ENCODE data around the gene KRTAP10-3.

KRTAP10-3 gene

GRCh38 chr21:44527156-44527982 lies 31.2 kb downstream of the KRTAP10-3 start:
- DNase-seq, result no peak

- DNase-seq, result no peak
Measured at GRCh38 chr21:44526096-44526997, 32.2 kb downstream of the KRTAP10-3 start.

GRCh38 chr21:44525391-44526095 lies 33.1 kb downstream of the KRTAP10-3 start:
- no peak for DNase-seq

DNA sequence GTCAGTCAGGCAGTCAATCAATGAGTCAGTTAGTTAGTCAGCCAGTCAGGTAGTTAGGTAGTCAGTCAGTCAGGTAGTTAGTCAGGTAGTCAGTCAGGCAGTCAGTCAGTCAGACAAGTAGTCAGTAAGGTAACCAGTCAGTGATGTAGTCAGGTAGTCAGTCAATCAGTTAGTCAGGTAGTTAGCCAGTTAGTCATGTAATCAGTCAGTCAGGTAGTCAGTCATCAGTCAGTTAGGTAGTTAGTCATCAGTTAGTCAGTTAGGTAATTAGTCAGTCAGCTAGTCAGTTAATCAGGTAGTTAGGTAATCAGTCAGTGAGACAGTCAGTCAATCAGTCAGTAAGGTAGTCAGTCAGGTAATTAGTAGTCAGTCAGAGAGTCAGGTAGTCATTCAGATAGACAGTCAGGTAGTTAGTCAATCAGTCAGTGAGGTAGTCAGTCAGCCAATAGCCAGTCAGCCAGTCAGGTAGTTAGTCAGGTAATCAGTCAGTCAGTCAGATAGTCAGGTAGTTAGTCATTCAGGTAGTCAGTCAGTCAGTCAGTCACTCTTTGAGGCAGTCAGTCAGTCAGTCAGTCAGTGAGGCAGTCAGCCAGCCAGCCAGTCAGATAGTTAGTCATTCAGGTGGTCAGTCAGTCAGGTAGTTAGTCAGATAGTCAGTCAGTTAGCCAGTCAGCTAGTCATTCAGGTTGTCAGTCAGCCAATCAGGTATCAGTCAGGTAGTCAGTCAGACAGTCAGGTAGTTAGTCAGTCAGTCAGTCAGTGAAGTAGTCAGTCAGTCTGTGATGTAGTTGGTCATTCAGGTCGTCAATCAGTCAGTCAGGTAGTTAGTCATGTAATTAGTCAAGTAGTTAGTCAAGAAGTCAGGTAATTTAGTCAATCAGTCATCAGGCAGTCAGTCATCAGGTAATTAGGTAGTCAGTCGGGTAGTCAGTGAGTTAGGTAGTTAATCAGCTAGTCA lies 33.9 kb downstream of the KRTAP10-3 start:
- DNase-seq, result no peak

GRCh38 chr21:44523567-44524413 lies 34.8 kb downstream of the KRTAP10-3 start:
- no peak for DNase-seq

- DNase-seq, result no peak
Measured at GRCh38 chr21:44522753-44523204, 35.8 kb downstream of the KRTAP10-3 start.

DNA sequence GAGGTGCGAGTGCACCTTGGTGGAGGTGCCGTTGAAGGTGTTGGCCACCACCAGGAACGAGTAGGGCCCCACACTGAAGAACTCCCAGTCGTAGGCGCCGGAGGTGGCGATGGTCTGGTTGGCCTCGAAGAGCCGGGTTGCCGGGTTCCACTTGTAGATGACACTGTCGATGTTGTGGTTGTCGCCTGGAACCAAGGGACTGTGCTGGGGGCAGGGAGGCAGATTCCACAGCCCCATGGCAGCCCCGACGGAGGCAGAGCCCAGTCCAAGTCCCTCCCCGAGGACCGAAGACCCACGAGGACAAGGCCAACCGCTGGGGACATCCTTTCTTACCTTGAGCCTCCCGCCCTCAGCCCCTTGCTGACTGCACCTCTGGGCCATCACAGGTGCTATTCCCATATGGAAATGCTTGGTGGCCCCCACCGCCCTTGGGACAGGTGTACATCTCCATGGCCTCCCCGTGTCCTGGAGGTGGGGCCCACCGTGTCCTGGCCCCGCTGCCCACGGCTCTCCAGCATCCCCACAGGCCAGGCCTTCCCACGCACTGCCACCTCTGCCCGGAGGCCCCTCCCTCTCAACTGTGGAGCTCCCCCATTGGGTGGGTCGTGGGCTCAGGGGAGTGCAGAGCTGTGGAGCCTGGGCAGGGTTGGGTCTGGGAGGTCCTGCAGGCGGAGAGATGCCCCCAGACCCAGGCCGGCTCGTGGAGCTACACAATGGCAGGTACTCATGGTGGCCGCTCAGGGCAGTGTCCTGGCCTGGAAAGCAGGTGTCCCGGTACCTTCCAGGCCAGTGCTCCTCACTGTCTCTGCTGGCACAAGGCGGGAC lies 36.5 kb downstream of the KRTAP10-3 start:
- no peak for DNase-seq

GRCh38 chr21:44521301-44521927 lies 37.2 kb downstream of the KRTAP10-3 start:
- no peak for DNase-seq

GRCh38 chr21:44520326-44521300 lies 38.0 kb downstream of the KRTAP10-3 start:
- no peak for DNase-seq

GRCh38 chr21:44519346-44520325 lies 39.0 kb downstream of the KRTAP10-3 start:
- DNase-seq, result no peak

DNA sequence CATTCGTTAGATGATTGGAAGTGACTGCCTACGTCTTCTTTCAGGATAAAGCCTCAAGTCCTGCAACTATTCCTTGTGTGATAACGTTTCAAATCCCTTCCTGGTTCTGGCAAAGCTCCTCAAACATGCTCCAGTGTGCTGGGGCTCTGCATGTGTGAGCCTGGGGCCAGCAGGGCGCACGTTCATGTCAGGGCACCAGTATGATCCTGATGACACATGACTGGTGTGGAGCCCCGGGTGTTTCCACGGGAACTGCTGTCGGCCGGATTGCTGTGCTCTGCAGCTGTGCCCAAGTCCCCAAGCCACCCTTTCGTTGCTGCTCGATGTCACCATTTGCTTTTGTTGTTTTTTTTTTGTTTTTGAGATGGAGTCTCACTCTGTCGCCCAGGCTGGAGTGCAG lies 39.9 kb downstream of the KRTAP10-3 start:
- no peak for DNase-seq

GRCh38 chr21:44517175-44517899 lies 41.3 kb downstream of the KRTAP10-3 start:
- DNase-seq, result peak in 1 of 2 donors; percentile 8

DNA sequence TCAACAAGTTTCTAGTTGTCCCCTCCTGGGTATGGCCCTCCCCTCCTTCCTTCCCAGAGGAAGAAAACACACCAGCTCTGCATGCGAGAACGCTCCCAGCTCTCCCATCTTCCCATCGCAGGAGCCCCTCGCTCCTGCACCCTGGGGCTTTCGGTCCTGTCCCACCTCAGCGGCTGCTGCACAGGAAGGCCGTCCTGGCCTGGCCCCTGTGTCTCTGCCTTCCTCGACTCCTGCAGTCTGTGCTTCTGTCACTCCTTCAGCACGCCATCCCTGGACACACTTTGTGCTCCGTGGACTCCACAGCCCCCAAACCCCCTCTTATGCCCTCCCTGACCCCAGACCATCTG lies 41.8 kb downstream of the KRTAP10-3 start:
- DNase-seq, result no peak

DNA sequence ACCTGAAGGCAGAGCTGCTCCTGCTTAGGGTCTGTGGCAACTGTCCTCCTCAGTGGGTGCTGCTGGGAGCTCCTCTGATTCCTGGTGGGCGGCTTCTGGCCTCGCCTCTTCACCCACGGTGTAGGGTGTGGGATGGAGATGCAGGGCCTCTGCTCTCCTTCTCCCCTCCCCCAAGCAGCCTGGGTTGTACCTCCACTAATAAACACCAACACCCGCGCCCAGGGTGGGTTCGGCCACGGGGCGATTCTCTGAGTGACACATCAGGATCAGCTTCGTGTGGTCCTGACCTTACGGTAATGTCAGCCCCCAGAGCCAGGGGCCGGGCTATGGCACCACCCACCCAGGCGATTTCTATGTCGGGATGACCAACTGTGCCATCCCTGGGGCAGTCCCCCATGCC lies 42.3 kb downstream of the KRTAP10-3 start:
- DNase-seq, result no peak

GRCh38 chr21:44515359-44516165 lies 43.0 kb downstream of the KRTAP10-3 start:
- no peak for DNase-seq

Data from CD4-positive, alpha-beta T cell treated with Interleukin-1 beta for 1 hour (primary cell).